Adrenal gland (tissue), 5 donors: ENCODE measurements around the gene DNAJB8.

ENCODE experiments used
- CTCF ChIP-seq, 6 experiments: fragments of 450-650 bp in 4 of 6; fragments of 200-600 bp in 2 of 6; sonication (generic) in 1 of 6; IDR thresholded peaks; 1 replicate in 5 of 6; 2 replicates in 1 of 6; pipeline versions ENCODE4 v1.5.1 to v1.8.0; 2016 to 2021; ENCODE audit warnings: antibody characterized with exemption in 6 of 6, mild to moderate bottlenecking in 2 of 6, moderate library complexity in 1 of 6
- POLR2A ChIP-seq, 2 donors: fragments of 450-650 bp; IDR thresholded peaks; one replicate each; pipeline ENCODE4 v1.6.1; 2017; ENCODE audit warnings: antibody characterized with exemption in 2 of 2, mild to moderate bottlenecking in 2 of 2, moderate library complexity in 1 of 2
- donor health status: DM: no; HTN: no; CAD: no.

DNA sequence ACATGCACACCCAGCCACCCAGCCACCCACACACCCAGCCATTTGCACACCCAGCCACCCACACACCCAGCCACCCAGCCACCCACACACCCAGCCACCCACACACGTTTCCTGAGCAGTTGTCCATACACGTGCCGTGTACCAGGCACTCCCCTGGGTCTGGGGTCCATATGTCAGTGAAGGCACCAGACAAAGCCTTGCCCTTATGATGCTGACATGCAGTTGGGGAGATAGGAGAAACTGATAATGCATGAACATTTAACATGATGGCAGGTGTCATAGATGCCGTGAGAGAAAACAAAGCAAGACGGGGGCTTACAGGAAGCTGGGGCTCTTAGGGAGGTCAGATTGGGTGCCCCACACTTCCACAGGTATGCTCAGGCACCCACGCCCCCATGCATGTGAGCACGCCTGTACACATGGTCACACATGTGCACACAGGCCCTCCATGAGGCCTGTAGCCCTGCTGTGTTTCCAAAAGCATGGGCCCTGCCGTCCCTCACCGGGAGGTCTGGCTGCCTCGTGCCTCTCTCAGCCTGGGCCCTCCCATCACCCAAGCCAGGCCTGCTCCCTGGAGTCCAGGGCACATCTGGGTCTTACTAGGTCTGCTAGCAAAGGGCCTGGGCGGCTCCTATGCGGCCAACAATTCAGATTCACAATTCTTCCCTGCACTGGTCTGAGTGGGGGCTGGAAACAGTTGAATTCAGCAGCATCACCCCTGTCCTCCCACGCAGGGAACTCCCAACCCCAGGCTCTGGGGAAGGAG lies 3.6 kb upstream of the DNAJB8 start:
- TF ChIP-seq CTCF (IDR thresholded peaks at IDR 0.05), result no peak
- TF ChIP-seq POLR2A (IDR thresholded peaks at IDR 0.05), result no peak
